Measurements from ENCODE around the gene PLXDC2.

PLXDC2 gene

DNA sequence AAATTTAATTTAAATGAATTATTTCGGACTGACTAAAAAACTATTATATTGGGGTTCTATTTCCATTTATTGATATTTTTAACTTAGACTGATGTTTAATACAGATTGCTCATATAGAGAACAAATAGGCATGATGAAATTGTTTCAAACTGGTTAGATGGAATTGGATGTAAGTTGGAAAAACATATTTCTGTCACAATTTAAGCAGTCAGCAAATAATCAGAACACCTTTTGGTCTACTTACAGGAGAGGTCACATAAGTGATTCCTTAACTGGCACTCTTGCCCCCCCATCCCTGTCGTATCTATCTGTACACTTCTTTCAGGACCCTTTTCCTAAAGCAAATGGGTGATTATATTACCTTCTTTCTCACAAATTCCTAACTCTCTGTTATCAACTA is 138.4 kb downstream of the PLXDC2 start:
- no peaks in the 10 kb centered on the region for H3K9me3 ChIP-seq (ENCODE audit: severe bottlenecking)
- ATAC-seq (ENCODE audit: low read depth) (no peak), DNase-seq (ENCODE audit: low spot score) (no peak)
- no peak overlapping the region for H3K4me3 ChIP-seq (ENCODE audit: severe bottlenecking)
- TF ChIP-seq, protein P1, sequence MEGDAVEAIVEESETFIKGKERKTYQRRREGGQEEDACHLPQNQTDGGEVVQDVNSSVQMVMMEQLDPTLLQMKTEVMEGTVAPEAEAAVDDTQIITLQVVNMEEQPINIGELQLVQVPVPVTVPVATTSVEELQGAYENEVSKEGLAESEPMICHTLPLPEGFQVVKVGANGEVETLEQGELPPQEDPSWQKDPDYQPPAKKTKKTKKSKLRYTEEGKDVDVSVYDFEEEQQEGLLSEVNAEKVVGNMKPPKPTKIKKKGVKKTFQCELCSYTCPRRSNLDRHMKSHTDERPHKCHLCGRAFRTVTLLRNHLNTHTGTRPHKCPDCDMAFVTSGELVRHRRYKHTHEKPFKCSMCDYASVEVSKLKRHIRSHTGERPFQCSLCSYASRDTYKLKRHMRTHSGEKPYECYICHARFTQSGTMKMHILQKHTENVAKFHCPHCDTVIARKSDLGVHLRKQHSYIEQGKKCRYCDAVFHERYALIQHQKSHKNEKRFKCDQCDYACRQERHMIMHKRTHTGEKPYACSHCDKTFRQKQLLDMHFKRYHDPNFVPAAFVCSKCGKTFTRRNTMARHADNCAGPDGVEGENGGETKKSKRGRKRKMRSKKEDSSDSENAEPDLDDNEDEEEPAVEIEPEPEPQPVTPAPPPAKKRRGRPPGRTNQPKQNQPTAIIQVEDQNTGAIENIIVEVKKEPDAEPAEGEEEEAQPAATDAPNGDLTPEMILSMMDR (IDR thresholded peaks at IDR 0.05; ENCODE audit: poor library complexity, severe bottlenecking) = no peak
- no peaks in the 10 kb centered on the region for H3K4me1 ChIP-seq (ENCODE audit: insufficient read depth, poor library complexity, severe bottlenecking)
- H3K27ac ChIP-seq (ENCODE audit: poor library complexity, severe bottlenecking) = no peak overlapping the region
- no peaks in the 10 kb centered on the region for H3K36me3 ChIP-seq (ENCODE audit: low read depth)
- H3K27me3 ChIP-seq (ENCODE audit: insufficient read depth, poor library complexity, severe bottlenecking) = no peaks in the 10 kb centered on the region

DNA sequence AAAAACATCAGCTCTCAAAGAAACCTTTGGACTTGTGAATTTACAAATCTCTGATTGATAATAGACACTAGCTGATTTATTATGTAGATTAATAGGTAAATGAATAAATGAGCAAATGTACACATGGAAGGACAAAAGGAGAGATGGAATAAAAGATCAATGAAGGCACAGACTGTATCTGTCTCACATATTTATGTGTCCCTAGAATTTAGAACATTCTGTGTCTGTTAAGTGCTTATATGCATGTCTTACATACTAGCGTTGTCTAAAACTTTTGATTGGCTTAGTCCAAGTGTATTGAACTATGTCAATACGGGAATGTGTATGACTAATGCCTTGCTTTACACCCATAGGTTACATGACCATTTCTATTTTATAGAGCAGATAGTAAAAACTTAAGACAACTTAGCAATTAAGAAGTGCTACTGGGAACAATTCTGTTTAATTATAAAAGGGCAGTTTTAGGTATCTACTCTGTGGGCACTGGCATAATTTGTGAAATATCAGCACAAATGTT is 140.3 kb downstream of the PLXDC2 start:
- DNase-seq (ENCODE audit: low spot score) = no peak

DNA sequence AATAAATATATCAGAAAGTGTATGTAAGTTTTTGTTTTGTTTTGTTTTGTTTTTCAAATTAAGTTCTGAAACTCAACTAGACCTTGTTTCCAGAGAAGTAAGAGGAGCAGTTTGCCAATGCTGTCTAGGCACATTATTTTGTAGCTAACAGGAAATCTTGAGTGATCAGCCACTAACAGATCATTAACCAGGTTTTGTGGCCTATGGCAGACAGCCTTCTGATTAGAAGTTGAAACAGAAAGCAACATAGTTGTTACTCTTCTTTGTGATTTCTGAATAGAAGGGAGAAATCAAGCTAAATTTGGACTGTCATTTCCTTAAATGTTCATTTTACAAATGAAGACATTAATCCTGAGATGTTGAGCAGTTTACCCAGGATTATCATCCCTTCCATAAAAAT is 142.6 kb downstream of the PLXDC2 start:
- Histone ChIP-seq H3K27ac (ENCODE audit: poor library complexity, severe bottlenecking) (no peak overlapping the region), H3K9me3 (ENCODE audit: severe bottlenecking) (no peaks in the 10 kb centered on the region), H3K27me3 (ENCODE audit: insufficient read depth, poor library complexity, severe bottlenecking) (no peaks in the 10 kb centered on the region), H3K4me1 (ENCODE audit: insufficient read depth, poor library complexity, severe bottlenecking) (no peaks in the 10 kb centered on the region), H3K4me3 (ENCODE audit: severe bottlenecking) (no peak overlapping the region), H3K36me3 (ENCODE audit: low read depth) (no peaks in the 10 kb centered on the region)
- TF ChIP-seq, protein P1 (IDR thresholded peaks at IDR 0.05; ENCODE audit: poor library complexity, severe bottlenecking) = no peak
- no peak for ATAC-seq (ENCODE audit: low read depth)
- no peak for DNase-seq (ENCODE audit: low spot score)

More for the DNA sequence above, 140.3 kb downstream of the PLXDC2 start:
- Histone ChIP-seq H3K9me3 (ENCODE audit: severe bottlenecking) (no peaks in the 10 kb centered on the region), H3K27me3 (ENCODE audit: insufficient read depth, poor library complexity, severe bottlenecking) (no peaks in the 10 kb centered on the region), H3K36me3 (ENCODE audit: low read depth) (no peaks in the 10 kb centered on the region), H3K4me1 (ENCODE audit: insufficient read depth, poor library complexity, severe bottlenecking) (no peaks in the 10 kb centered on the region), H3K27ac (ENCODE audit: poor library complexity, severe bottlenecking) (no peak overlapping the region), H3K4me3 (ENCODE audit: severe bottlenecking) (no peak overlapping the region)
- ATAC-seq (ENCODE audit: low read depth) = no peak
- TF ChIP-seq, protein P1 (IDR thresholded peaks at IDR 0.05; ENCODE audit: poor library complexity, severe bottlenecking) = no peak

DNA sequence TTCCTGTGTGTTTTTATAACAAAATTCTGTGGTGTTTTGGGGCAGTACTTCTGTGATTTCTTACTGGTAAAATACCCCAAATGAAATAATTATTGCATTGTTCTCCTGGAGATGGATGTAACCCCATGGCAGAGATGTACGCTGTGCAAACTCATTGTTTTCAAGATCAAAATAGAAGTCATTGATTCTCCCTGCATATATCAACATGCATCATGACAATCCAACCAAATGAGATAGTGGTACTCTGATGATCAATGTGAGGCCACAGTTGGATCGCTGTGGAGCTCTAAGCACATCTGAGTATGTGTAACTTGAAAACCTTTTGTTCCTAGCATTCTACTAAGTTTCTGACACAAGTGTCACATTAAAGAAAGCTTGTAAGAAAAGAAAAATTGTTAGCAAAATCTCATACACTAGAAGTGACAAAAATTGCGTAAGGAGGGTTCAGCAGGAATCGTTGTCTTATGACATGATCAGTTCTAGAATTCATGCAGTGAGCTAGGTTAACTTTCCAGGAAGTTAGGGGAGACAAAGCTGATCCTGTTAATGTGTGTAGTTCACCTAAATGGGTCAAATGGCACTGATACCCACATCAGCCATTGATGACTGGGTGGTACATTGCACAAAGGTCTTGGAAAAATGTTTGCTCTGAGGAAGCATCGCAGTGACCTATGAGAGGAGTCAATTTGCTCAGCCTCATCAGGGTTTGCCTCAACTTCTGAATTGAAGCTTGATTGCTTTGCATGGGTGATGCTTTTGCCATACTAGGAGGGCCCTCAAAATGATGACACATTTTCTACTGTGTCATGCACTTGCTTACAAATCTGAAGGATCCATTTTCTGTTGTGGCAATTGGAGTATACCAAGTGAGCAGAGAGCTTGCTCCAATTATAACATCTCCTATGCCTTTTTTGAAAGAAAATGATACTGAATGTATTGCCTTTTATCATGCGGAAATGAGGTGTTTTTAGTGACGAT is 145.1 kb downstream of the PLXDC2 start:
- H3K4me1 ChIP-seq (ENCODE audit: insufficient read depth, poor library complexity, severe bottlenecking) = no peaks in the 10 kb centered on the region
- no peak overlapping the region for H3K27ac ChIP-seq (ENCODE audit: poor library complexity, severe bottlenecking)
- H3K36me3 ChIP-seq (ENCODE audit: low read depth) = no peaks in the 10 kb centered on the region
- H3K9me3 ChIP-seq (ENCODE audit: severe bottlenecking) = no peaks in the 10 kb centered on the region
- DNase-seq (ENCODE audit: low spot score) (no peak), ATAC-seq (ENCODE audit: low read depth) (no peak)
- no peak overlapping the region for H3K4me3 ChIP-seq (ENCODE audit: severe bottlenecking)
- TF ChIP-seq, protein P1 (IDR thresholded peaks at IDR 0.05; ENCODE audit: poor library complexity, severe bottlenecking) = no peak
- H3K27me3 ChIP-seq (ENCODE audit: insufficient read depth, poor library complexity, severe bottlenecking) = no peaks in the 10 kb centered on the region

DNA sequence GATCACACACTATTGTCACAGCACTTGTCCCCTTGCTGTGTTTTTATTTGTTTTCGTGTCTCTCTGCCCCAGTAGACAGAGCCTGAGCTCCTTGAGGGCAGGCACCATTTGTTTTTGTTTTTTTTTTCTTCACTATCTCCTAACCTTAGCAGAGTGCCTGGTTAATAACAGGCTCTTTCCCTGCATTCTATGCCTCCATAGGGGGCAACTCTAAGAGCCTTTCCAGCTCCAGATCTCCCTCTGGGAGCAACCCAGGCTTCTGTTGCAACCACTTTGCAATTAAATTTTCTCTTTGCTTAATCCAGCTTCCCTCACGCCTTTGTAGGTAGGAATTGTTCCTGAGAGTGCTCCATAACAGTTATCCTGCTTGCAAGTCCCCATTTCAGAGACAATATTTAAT is 148.4 kb downstream of the PLXDC2 start:
- H3K4me1 ChIP-seq (ENCODE audit: insufficient read depth, poor library complexity, severe bottlenecking) = no peaks in the 10 kb centered on the region
- no peak for ATAC-seq (ENCODE audit: low read depth)

More for the DNA sequence above, 148.4 kb downstream of the PLXDC2 start:
- TF ChIP-seq, protein P1 (IDR thresholded peaks at IDR 0.05; ENCODE audit: poor library complexity, severe bottlenecking) = no peak
- no peaks in the 10 kb centered on the region for H3K27me3 ChIP-seq (ENCODE audit: insufficient read depth, poor library complexity, severe bottlenecking)
- no peaks in the 10 kb centered on the region for H3K9me3 ChIP-seq (ENCODE audit: severe bottlenecking)
- H3K36me3 ChIP-seq (ENCODE audit: low read depth) = no peaks in the 10 kb centered on the region
- no peak overlapping the region for H3K27ac ChIP-seq (ENCODE audit: poor library complexity, severe bottlenecking)
- no peak overlapping the region for H3K4me3 ChIP-seq (ENCODE audit: severe bottlenecking)
- no peak for DNase-seq (ENCODE audit: low spot score)

All from RWPE2 (cell line).